Mesodermal cell (in vitro differentiated cells): ENCODE measurements around the gene SCGB3A1.

Experiments used
- H3K27ac ChIP-seq: 2 replicates; pipeline ENCODE4 v1.7.0; 2013; ENCODE audit warnings: mild to moderate bottlenecking, low read depth, low read length, moderate library complexity; ENCODE audit not compliant: severe bottlenecking
- H3K36me3 ChIP-seq: 2 replicates; pipeline ENCODE4 v1.7.1; 2013; ENCODE audit warnings: mild to moderate bottlenecking, low read length, moderate library complexity; ENCODE audit not compliant: control insufficient read depth, insufficient read depth
- H3K4me1 ChIP-seq: one replicate; pipeline ENCODE4 v1.7.1; 2013; ENCODE audit warnings: mild to moderate bottlenecking, low read length; ENCODE audit not compliant: insufficient read depth, control insufficient read depth, poor library complexity, severe bottlenecking
- H3K4me3 ChIP-seq: 2 replicates; pipeline ENCODE4 v1.7.0; 2013; ENCODE audit warnings: low read length, control low read depth, mild to moderate bottlenecking; ENCODE audit not compliant: insufficient read depth, poor library complexity, severe bottlenecking; ENCODE audit errors: extremely low read depth
- H3K9me3 ChIP-seq: 2 replicates; pipeline ENCODE4 v1.7.1; 2013; ENCODE audit warnings: mild to moderate bottlenecking, low read length, moderate library complexity; ENCODE audit not compliant: control insufficient read depth
- WGBS, 2 experiments: methylation state at CpG; one replicate each; pipeline ENCODE4 v1.1.5; 2013; ENCODE audit warnings: missing lambda C conversion rate in 2 of 2; ENCODE audit not compliant: insufficient coverage in 2 of 2; 5-methylcytosine and 5-hydroxymethylcytosine counted together

Gene SCGB3A1

GRCh38 chr5:180603076-180603594, 11.8 kb upstream of the SCGB3A1 start:
- H3K27ac ChIP-seq = no peak overlapping the region
- no peaks in the 10 kb centered on the region for H3K36me3 ChIP-seq
- peaks cover under 1% of the 10 kb centered on the region for H3K4me1 ChIP-seq
- no peaks in the 10 kb centered on the region for H3K9me3 ChIP-seq
- WGBS, 2 experiments = 97 to 98% methylated on average over 13 to 19 of the region's 19 CpGs
- no peak overlapping the region for H3K4me3 ChIP-seq

DNA sequence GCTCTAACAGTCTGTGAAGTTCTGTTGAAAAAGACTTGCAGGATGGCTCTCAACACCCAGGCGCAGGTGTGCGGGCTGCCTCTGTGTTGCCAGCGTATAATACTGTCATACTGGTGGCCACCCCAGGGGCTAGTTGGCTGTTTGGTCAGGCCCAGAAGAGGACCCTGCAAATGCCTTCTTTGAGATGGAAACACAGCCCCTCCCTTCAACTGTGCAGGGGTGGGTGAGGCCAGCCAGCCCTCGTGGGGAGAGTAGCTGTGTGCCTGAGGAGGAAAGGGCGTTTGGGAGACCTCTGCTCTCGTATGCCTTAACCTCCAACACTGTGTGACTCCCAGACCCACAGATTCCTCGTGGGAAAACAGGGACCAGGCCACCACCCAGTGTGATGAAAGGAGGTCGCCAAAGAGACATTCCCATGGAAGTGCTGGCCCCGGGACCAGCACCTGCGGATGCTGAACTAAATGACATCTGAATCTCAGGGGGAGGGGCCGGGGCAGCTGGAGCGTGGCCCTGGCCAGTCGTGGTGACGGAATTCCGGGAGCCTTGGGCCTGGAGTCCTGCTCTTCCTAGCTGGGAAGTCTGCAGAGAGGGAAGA, 11.3 kb upstream of the SCGB3A1 start:
- H3K27ac ChIP-seq = no peak overlapping the region
- no peaks in the 10 kb centered on the region for H3K9me3 ChIP-seq
- no peaks in the 10 kb centered on the region for H3K36me3 ChIP-seq
- H3K4me1 ChIP-seq = no peaks in the 10 kb centered on the region
- no peak overlapping the region for H3K4me3 ChIP-seq
- 79 to 87% methylated on average over 12 to 15 of the region's 15 CpGs for WGBS, 2 experiments

DNA sequence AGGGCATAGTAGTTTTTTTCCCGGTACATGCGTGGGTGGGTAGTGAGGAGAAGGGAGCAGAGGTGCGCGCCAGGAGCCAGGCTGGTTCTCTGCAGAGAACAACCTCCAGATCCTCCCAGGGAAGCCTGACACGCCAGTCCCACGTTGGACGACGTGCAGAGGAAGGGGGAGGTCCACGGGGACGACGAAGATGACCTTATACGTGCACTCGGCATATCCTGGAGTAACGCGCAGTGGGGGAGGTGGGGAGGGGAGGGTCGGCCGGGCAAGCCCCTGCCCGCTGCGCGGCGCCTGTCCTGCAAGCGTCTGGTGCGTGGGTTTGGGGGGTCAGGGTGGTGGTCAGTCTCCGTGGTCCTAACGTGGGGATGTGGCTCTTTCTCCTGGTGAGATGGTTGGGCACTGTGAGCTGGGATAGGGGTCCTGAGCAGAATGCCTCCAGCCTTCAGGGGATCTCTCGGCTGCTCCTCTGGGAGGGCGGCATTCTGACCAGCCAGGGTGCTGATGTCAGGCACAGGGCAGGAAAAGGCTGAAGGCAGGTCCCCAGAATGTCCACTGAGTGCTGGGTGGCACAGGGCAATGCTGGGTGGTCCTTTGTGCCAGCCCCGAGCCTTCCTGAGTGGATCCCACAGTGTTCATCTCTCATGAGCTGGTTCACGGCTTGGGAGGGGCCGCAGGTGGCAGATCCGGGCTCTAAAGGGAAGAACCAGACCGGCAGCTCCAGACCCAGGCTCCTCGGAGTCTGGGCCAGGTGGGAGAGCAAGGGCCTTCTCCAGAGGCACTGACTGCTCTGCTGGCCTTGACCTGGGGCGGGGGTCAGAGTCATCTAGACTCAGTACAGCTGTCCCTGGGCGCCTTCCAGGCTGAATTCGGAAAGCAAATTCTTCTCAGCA, 10.5 kb upstream of the SCGB3A1 start:
- H3K4me1 ChIP-seq = no peaks in the 10 kb centered on the region
- H3K9me3 ChIP-seq = no peaks in the 10 kb centered on the region
- no peak overlapping the region for H3K27ac ChIP-seq
- 93 to 96% methylated on average over 26 to 35 of the region's 36 CpGs for WGBS, 2 experiments
- H3K4me3 ChIP-seq = no peak overlapping the region
- H3K36me3 ChIP-seq = no peaks in the 10 kb centered on the region

- whole genome bisulfite sequencing, 2 experiments = 92 to 97% methylated on average over 4 to 6 of the region's 12 CpGs
- H3K36me3 ChIP-seq = no peaks in the 10 kb centered on the region
- no peak overlapping the region for H3K4me3 ChIP-seq
- H3K9me3 ChIP-seq = no peaks in the 10 kb centered on the region
- no peak overlapping the region for H3K27ac ChIP-seq
- no peaks in the 10 kb centered on the region for H3K4me1 ChIP-seq
Observed at GRCh38 chr5:180600554-180601041, 9.3 kb upstream of the SCGB3A1 start.

DNA sequence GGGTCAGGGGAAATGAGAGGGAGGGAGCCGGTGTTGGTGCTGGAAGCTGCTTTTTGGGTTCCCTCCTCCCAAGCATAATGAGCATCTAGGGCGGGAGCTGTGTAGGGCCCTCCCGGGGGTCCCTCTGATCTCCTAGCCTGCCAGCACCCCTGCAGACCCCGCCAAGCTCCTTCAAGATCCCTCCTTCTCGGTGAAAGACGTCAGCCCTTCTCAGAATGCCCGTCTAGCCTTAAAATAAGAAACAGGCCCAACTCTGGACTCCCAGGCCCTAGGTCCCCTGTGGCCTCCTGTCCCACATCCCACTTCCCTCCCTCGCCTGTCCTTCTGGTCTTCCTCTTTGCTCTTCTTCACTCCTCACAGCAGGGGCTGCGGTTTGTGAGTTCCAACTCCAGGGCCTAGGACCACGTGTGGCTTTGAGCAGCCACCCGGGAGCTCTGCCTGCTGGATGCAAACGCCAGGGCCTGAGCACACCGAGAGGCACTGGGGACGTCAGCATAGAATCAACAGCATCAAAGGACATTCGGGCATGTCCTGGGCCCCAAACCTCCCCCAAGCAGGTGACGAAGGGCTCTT, 8.8 kb upstream of the SCGB3A1 start:
- Histone ChIP-seq H3K9me3 (no peaks in the 10 kb centered on the region), H3K4me1 (no peaks in the 10 kb centered on the region), H3K27ac (no peak overlapping the region), H3K36me3 (no peaks in the 10 kb centered on the region), H3K4me3 (no peak overlapping the region)
- WGBS, 2 experiments = 78 to 83% methylated on average over 13 to 15 of the region's 16 CpGs

GRCh38 chr5:180599590-180599914, 8.3 kb upstream of the SCGB3A1 start:
- Histone ChIP-seq H3K9me3 (no peaks in the 10 kb centered on the region), H3K36me3 (no peaks in the 10 kb centered on the region), H3K27ac (no peak overlapping the region), H3K4me1 (no peaks in the 10 kb centered on the region), H3K4me3 (no peak overlapping the region)
- 90 to 93% methylated on average over 6 of the region's 6 CpGs for WGBS, 2 experiments

- Histone ChIP-seq H3K4me3 (no peak overlapping the region), H3K4me1 (no peaks in the 10 kb centered on the region), H3K27ac (no peak overlapping the region), H3K36me3 (no peaks in the 10 kb centered on the region), H3K9me3 (no peaks in the 10 kb centered on the region)
- WGBS, 2 experiments = 94 to 95% methylated on average over 8 to 12 of the region's 16 CpGs
Observed at GRCh38 chr5:180598797-180599589, 7.7 kb upstream of the SCGB3A1 start.

DNA sequence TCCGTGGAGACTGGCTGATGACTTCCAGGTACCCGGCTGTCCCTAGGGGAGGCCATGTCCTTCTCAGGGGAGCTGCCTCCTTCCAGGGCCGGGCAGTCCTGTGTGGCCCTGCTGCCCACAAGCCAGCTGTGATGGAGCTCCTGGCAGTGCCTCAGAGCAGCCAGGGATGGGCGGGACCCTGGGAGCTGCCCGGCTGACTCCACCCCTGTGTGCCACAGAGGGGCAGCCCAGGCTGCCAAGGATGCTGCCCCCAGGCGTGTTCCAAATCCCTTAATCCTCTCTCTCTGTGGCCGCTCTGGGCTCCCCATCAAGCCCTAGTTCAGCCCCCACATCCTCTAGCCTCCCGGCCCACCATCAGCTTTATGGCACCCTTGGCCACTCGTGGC, 7.0 kb upstream of the SCGB3A1 start:
- Histone ChIP-seq H3K27ac (no peak overlapping the region), H3K36me3 (no peaks in the 10 kb centered on the region), H3K4me3 (no peak overlapping the region), H3K9me3 (no peaks in the 10 kb centered on the region), H3K4me1 (no peaks in the 10 kb centered on the region)
- 94 to 95% methylated on average over 8 to 9 of the region's 9 CpGs for WGBS, 2 experiments

DNA sequence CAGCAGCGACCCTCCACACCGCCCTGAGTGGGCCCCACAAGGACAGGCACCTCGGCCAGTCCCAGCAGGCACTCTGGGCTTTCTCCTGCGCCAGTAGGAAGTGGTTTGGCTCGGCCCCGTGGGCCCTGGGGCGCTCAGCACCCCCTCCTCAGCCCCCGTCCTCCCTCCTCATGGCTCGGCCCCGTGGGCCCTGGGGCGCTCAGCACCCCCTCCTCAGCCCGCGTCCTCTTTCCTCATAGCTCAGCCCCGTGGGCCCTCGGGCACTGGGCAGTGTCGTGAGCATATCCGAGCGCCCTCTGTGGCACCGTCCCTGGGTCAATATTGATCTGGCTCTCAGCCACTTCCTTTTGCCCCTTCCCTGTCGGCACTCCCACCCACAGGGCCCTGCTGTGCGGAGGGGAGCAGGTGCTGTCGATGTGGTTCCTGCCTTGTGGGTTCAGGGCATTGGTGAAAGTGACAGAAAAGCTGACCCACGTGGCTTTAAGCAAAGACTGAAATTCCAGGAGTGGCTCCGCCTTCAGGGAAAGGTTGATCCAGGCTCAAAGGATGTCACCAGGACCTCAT, 5.5 kb upstream of the SCGB3A1 start:
- no peak overlapping the region for H3K4me3 ChIP-seq
- no peaks in the 10 kb centered on the region for H3K36me3 ChIP-seq
- no peaks in the 10 kb centered on the region for H3K4me1 ChIP-seq
- WGBS, 2 experiments = 88 to 89% methylated on average over 21 to 23 of the region's 24 CpGs
- no peak overlapping the region for H3K27ac ChIP-seq
- no peaks in the 10 kb centered on the region for H3K9me3 ChIP-seq

DNA sequence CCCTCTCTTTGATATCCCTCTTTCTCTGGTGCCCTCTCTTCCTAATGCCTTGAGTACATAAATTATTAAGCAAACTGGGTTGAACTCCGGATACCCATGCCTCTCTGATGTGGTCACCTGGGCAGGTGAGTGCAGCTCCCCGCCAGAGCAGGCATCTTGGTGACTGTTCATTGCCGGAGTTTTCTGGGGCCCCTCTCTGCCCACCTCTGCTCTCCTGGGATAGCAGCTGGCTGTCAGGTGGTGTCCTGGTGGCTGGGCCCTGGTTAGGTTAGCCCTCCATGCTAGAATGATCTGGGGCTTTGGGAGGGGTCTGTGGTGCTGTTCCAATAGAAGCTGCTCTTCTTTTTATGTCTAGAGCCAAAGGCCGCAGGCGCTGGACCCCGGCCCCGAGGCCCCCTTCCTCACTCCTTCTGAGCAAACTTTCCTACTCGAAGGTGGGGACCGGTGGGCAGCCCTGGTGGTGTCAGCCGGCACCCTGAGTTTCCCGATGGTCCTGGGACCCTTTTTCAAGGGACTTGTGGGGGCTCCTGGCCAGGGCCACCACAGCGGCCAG, 4.9 kb upstream of the SCGB3A1 start:
- H3K27ac ChIP-seq = no peak overlapping the region
- no peaks in the 10 kb centered on the region for H3K36me3 ChIP-seq
- no peaks in the 10 kb centered on the region for H3K4me1 ChIP-seq

More for the DNA sequence above, 4.9 kb upstream of the SCGB3A1 start:
- 91 to 94% methylated on average over 8 to 12 of the region's 12 CpGs for WGBS, 2 experiments
- H3K4me3 ChIP-seq = no peak overlapping the region
- H3K9me3 ChIP-seq = no peaks in the 10 kb centered on the region
